GM12878 (cell line): ENCODE results near the gene RASAL2. TPM values are rescaled to one million over a fixed set of nuclear protein-coding genes. Genes with fewer than 3 reads are reported as not detected.
A peak's percentile ranks its signal among the peaks of the same experiment; 100 is the strongest.

Experiments used
- ATAC-seq: fragments of 200-7000 bp; cut with Tn5 transposase; 3 replicates; pipeline ENCODE4 v1.9.1; 2020; ENCODE audit warnings: mild to moderate bottlenecking, moderate library complexity
- BruUV-seq: library from RNA; stranded (reverse); fragments of 400-500 nt; replicated peaks from 2 replicates; lab custom pipeline; 2021; lab: Mats Ljungman, UMichigan
- CTCF ChIA-PET: fragments of 300-600 bp; sonication (Branson Sonifier 250); formaldehyde crosslinking; extraction: SDS; loops from one replicate; lab custom pipeline; 2021; ENCODE audit warnings: inconsistent platforms; lab: Yijun Ruan, JAX
- POLR2A ChIA-PET: fragments of 350-600 bp; formaldehyde crosslinking; extraction: SDS; loops from one replicate; lab custom pipeline; 2021; ENCODE audit warnings: inconsistent platforms; lab: Charles Lee
- RAD21 ChIA-PET: fragments of 300-600 bp; sonication (Branson Sonifier 250); formaldehyde crosslinking; loops from one replicate; lab custom pipeline; 2023; ENCODE audit warnings: antibody characterized with exemption; ENCODE audit not compliant: unreplicated experiment; lab: Charles Lee
- SMC1A ChIA-PET: fragments of 300-600 bp; sonication (Branson Sonifier 250); formaldehyde crosslinking; loops from one replicate; lab custom pipeline; 2023; ENCODE audit not compliant: unreplicated experiment, uncharacterized antibody; lab: Charles Lee
- DNase-seq: peaks from one replicate; pipeline ENCODE4 v3.0.0-alpha.2; 2011; ENCODE audit warnings: low read depth, low spot score
- FAIRE-seq: peaks from 3 replicates; lab custom pipeline; 2011; peaks lifted over from hg19 to GRCh38; lab: Jason Lieb, UNC
- H2AFZ ChIP-seq: 2 replicates; pipeline ENCODE4 v1.6.0; 2011; ENCODE audit warnings: low read depth, low read length, control low read depth; ENCODE audit not compliant: control insufficient read depth
- H3K27ac ChIP-seq: 2 replicates; pipeline ENCODE4 v1.5.1; 2011; ENCODE audit warnings: control low read depth; ENCODE audit not compliant: control insufficient read depth, insufficient read depth
- H3K27me3 ChIP-seq, 2 experiments: replicated peaks in 1 of 2; 2 replicates each; pipeline versions ENCODE4 v1.6.0 to v1.6.1; 2011; ENCODE audit warnings: low read length in 1 of 2; ENCODE audit not compliant: control insufficient read depth in 2 of 2, insufficient read depth in 2 of 2
- H3K36me3 ChIP-seq, 2 experiments: 2 replicates each; pipeline ENCODE4 v1.5.1; 2011; ENCODE audit warnings: low read length in 1 of 2; ENCODE audit not compliant: control insufficient read depth in 2 of 2, insufficient read depth in 2 of 2
- H3K4me1 ChIP-seq: 2 replicates; pipeline ENCODE4 v1.6.1; 2011; ENCODE audit warnings: mild to moderate bottlenecking, low read length, moderate library complexity, mixed read lengths; ENCODE audit not compliant: control insufficient read depth, insufficient read depth
- H3K4me2 ChIP-seq: 2 replicates; pipeline ENCODE4 v1.6.0; 2011; ENCODE audit warnings: control low read depth; ENCODE audit not compliant: control insufficient read depth, insufficient read depth
- H3K4me3 ChIP-seq: fragments of 200-600 bp; sonication (generic); 2 replicates; pipeline ENCODE4 v1.5.1; 2016
- H3K79me2 ChIP-seq: 2 replicates; pipeline ENCODE4 v1.6.0; 2011; ENCODE audit warnings: low read length; ENCODE audit not compliant: control insufficient read depth, insufficient read depth
- H3K9ac ChIP-seq: 2 replicates; pipeline ENCODE4 v1.8.0; 2011; ENCODE audit warnings: low read length, control low read depth, mixed read lengths; ENCODE audit not compliant: control insufficient read depth, insufficient read depth
- H3K9me3 ChIP-seq: replicated peaks from 3 replicates; pipeline ENCODE4 v1.5.1; 2011; ENCODE audit warnings: mild to moderate bottlenecking, low read length; ENCODE audit not compliant: control insufficient read depth, insufficient read depth
- H4K20me1 ChIP-seq: 2 replicates; pipeline ENCODE4 v1.6.0; 2011; ENCODE audit not compliant: control insufficient read depth, insufficient read depth
- ATF3 ChIP-seq: IDR thresholded peaks from 2 replicates; pipeline ENCODE4 v1.6.1; 2011; ENCODE audit warnings: low read depth, mild to moderate bottlenecking, low read length, moderate library complexity, borderline replicate concordance; ENCODE audit errors: extremely low read depth
- BCL11A ChIP-seq: IDR thresholded peaks from 2 replicates; pipeline ENCODE4 v1.6.1; 2011; ENCODE audit warnings: low read depth, low read length
- BCLAF1 ChIP-seq: fragments of 450-650 bp; IDR thresholded peaks from 2 replicates; pipeline ENCODE4 v1.6.1; 2017; ENCODE audit warnings: antibody characterized with exemption, mild to moderate bottlenecking, moderate library complexity
- CBX3 ChIP-seq: fragments of 200-600 bp; sonication (generic); IDR thresholded peaks from 2 replicates; pipeline ENCODE4 v1.6.1; 2016; ENCODE audit warnings: low read depth, borderline replicate concordance
- CEBPB ChIP-seq, 2 experiments: fragments of 150-350 bp in 1 of 2; IDR thresholded peaks; 2 replicates each; pipeline ENCODE4 v1.6.1; 2012 to 2014; ENCODE audit warnings: low read depth in 2 of 2, low read length in 2 of 2, borderline replicate concordance in 1 of 2, inconsistent platforms in 1 of 2
- CTCF ChIP-seq, 3 experiments: IDR thresholded peaks in 2 of 3; conservative IDR thresholded peaks in 1 of 3; 2 replicates each; pipeline ENCODE4 v1.5.1; 2011; ENCODE audit warnings: low read depth in 3 of 3, low read length in 3 of 3, mild to moderate bottlenecking in 3 of 3, control low read depth in 2 of 3, moderate library complexity in 2 of 3, inconsistent platforms in 1 of 3, mixed read lengths in 1 of 3; ENCODE audit not compliant: control insufficient read depth in 2 of 3, insufficient read depth in 1 of 3; ENCODE audit errors: extremely low read depth in 1 of 3
- ETV6 ChIP-seq, 2 experiments: fragments of 450-650 bp in 1 of 2; IDR thresholded peaks in 1 of 2; conservative IDR thresholded peaks in 1 of 2; 2 replicates each; pipeline ENCODE4 v1.6.1; 2014; ENCODE audit warnings: antibody characterized with exemption in 1 of 2, borderline replicate concordance in 1 of 2, low read depth in 1 of 2, mild to moderate bottlenecking in 1 of 2, moderate library complexity in 1 of 2
- GABPA ChIP-seq: IDR thresholded peaks from 2 replicates; pipeline ENCODE4 v1.6.1; 2014; ENCODE audit warnings: antibody characterized with exemption, low read depth, mild to moderate bottlenecking, inconsistent platforms
- IKZF1 ChIP-seq: fragments of 450-650 bp; conservative IDR thresholded peaks from 2 replicates; pipeline ENCODE4 v1.6.1; 2017; ENCODE audit warnings: antibody characterized with exemption, mild to moderate bottlenecking
- SMC3 ChIP-seq: IDR thresholded peaks from 2 replicates; pipeline ENCODE4 v1.6.1; 2011; ENCODE audit warnings: low read length, improper control_type of control experiment, borderline replicate concordance
- SUZ12 ChIP-seq: fragments of 200-600 bp; sonication (generic); IDR thresholded peaks from one replicate; pipeline ENCODE4 v1.6.1; 2018; ENCODE audit warnings: antibody characterized with exemption, mild to moderate bottlenecking; ENCODE audit not compliant: unreplicated experiment
- TAF1 ChIP-seq: IDR thresholded peaks from 2 replicates; pipeline ENCODE4 v1.6.1; 2011; ENCODE audit warnings: mild to moderate bottlenecking, low read depth, low read length, borderline replicate concordance
- TBL1XR1 ChIP-seq: IDR thresholded peaks from 2 replicates; pipeline ENCODE4 v1.6.1; 2012; ENCODE audit warnings: low read depth, low read length, improper control_type of control experiment
- ZNF207 ChIP-seq: fragments of 450-650 bp; IDR thresholded peaks from 2 replicates; pipeline ENCODE4 v1.6.1; 2014; ENCODE audit warnings: antibody characterized with exemption, mild to moderate bottlenecking, borderline replicate concordance
- WGBS: methylation state at CpG from one replicate; pipeline ENCODE4 v1.1.6; 2016; ENCODE audit warnings: low lambda C conversion rate; ENCODE audit not compliant: insufficient replicate concordance, insufficient coverage; ENCODE audit errors: missing lambda C conversion rate; 5-methylcytosine and 5-hydroxymethylcytosine counted together
- in situ Hi-C: fragments of 300-500 bp; cut with MboI; formaldehyde crosslinking; loops from 9 replicates; pipeline ENCODE4 v1.14.3; 2018; ENCODE audit warnings: mixed read lengths
- intact Hi-C: fragments of 100-400 bp; cut with micrococcal nuclease; formaldehyde crosslinking; loops from one replicate; pipeline ENCODE4 v1.14.2; 2022; ENCODE audit not compliant: unreplicated experiment
- polyA plus RNA-seq, 11 experiments: library from polyadenylated mRNA; depleted of rRNA in 4 of 11; unstranded in 6 of 11; stranded (reverse) in 5 of 11; fragments of >200 nt; fragmentation: Nextera tagmentation in 4 of 11; fragmentation: Illumina TruSeq in 1 of 11; extraction: Ambion mirVana in 4 of 11; extraction: Trizol in 1 of 11; gene quantifications; 1 replicate in 1 of 11; 2 replicates in 10 of 11; pipeline versions ENCODE4 v1.2.1 to v1.2.3, GENCODE V29; 2011 to 2016; ENCODE audit warnings: inconsistent platforms in 2 of 11, missing spikeins in 2 of 11, low read depth in 1 of 11
- total RNA-seq, 4 experiments: library from RNA; depleted of rRNA in 3 of 4; stranded (reverse); fragments of >200 nt in 3 of 4; fragmentation: Illumina TruSeq in 1 of 4; extraction: Trizol in 1 of 4; gene quantifications; 2 replicates each; pipeline versions ENCODE4 v1.2.1 to v1.2.3, GENCODE V29; 2013 to 2021

RASAL2 gene
- total and polyA plus RNA-seq, 10 of the 15 experiments (the other 5 are each of a cell fraction or from before 2014, with no cell fraction given), result 0.02 to 6.9 (median 0.17) TPM; not detected in 1

- 0 out of 6 replicates have a peak, but pooled peaks of 1 of the 3 experiments have one; percentile 3 for TF ChIP-seq CTCF (IDR thresholded peaks at IDR 0.05 in 2 of 3, conservative IDR thresholded peaks at IDR 0.05 in 1 of 3; ENCODE audit: control insufficient read depth in 2 of 3, extremely low read depth in 1 of 3, insufficient read depth in 1 of 3, low read depth in 3 of 3, low read length in 3 of 3)
These were observed at the start of gene RASAL2 (continued) for GRCh38 chr1:178093951-178094738.

GRCh38 chr1:178046591-178047270, 47.2 kb upstream of the RASAL2 start:
- SMC1A ChIA-PET, result interaction anchor here (0.6 to 1.7 kb wide), 4 partner anchors 11 to 142 kb away, joined by 3 to 4 read pairs (median 4); no protein-coding TSS in a partner anchor
- H3K36me3 ChIP-seq, result no peaks in the 10 kb centered on the region
- H3K4me1 ChIP-seq, result no peaks in the 10 kb centered on the region
- FAIRE-seq (no peak), DNase-seq (no peak), ATAC-seq (no peak; the same call in 2 of the 3 replicates)
- no peak overlapping the region for H3K27ac ChIP-seq
- 0% methylated on average over 1 of the region's 1 CpG for WGBS
- no peak overlapping the region for H3K4me3 ChIP-seq
- no peaks in the 10 kb centered on the region; the same call in 2 of the 3 replicates for H3K9me3 ChIP-seq
- no TSS peak for BruUV-seq
- in situ Hi-C loops (loop anchor here (25.0 kb wide), 1 partner anchor 141 kb away; no protein-coding TSS in a partner anchor), intact Hi-C loops (no loop called here)
- no peak overlapping the region for H3K4me2 ChIP-seq
- H3K27me3 ChIP-seq, result no peaks in the 10 kb centered on the region
- no peaks in the 10 kb centered on the region for H4K20me1 ChIP-seq
- no peaks in the 10 kb centered on the region for H3K79me2 ChIP-seq
- H3K9ac ChIP-seq, result no peak overlapping the region
- CTCF ChIA-PET, result interaction anchor here (0.6 to 2.1 kb wide), 2 partner anchors 15 to 65 kb away, joined by 3 to 7 read pairs; no protein-coding TSS in a partner anchor
- POLR2A ChIA-PET, result no interaction called here
- H2AFZ ChIP-seq, result no peak overlapping the region
- RAD21 ChIA-PET, result interaction anchor here (0.5 kb wide), 1 partner anchor 39 kb away, joined by 3 read pairs; no protein-coding TSS in a partner anchor
- no peak for TF ChIP-seq SUZ12
- no peak for TF ChIP-seq TBL1XR1
- TF ChIP-seq IKZF1, result no peak
- no peak for TF ChIP-seq GABPA
- TF ChIP-seq ETV6 (conservative IDR thresholded peaks at IDR 0.05 in 1 of 2, IDR thresholded peaks at IDR 0.05 in 1 of 2; ENCODE audit: borderline replicate concordance in 1 of 2, low read depth in 1 of 2), result no peak
- no peak for TF ChIP-seq ATF3
- no peak for TF ChIP-seq ZNF207
- no peak for TF ChIP-seq TAF1
- TF ChIP-seq CBX3, result no peak
- no peak for TF ChIP-seq BCL11A
- TF ChIP-seq BCLAF1, result no peak
- no peak for TF ChIP-seq SMC3
- TF ChIP-seq CEBPB (IDR thresholded peaks at IDR 0.05; ENCODE audit: borderline replicate concordance in 1 of 2, low read depth in 2 of 2, low read length in 2 of 2), result no peak
